Uterus (tissue), 2 donors: ENCODE results near the gene DPP6.

Source experiments
- CTCF ChIP-seq, 4 experiments: fragments of 200-600 bp in 2 of 4; fragments of 450-650 bp in 2 of 4; sonication (generic) in 2 of 4; IDR thresholded peaks; one replicate each; pipeline ENCODE4 v1.5.1; 2016 to 2019; ENCODE audit warnings: antibody characterized with exemption in 4 of 4, mild to moderate bottlenecking in 2 of 4, moderate library complexity in 1 of 4
- POLR2A ChIP-seq, 2 donors: fragments of 450-650 bp; IDR thresholded peaks; one replicate each; pipeline ENCODE4 v1.6.1; 2016; ENCODE audit warnings: antibody characterized with exemption in 2 of 2, mild to moderate bottlenecking in 1 of 2, moderate library complexity in 1 of 2

- TF ChIP-seq CTCF (IDR thresholded peaks at IDR 0.05) (no peak), POLR2A (IDR thresholded peaks at IDR 0.05) (no peak)
These were observed 546.2 kb downstream of the DPP6 start for GRCh38 chr7:154598396-154598795.
